HG03066 (cell line): ENCODE data around the gene PLSCR3.

ENCODE experiments used
- ATAC-seq: cut with Tn5 transposase; IDR thresholded peaks from one replicate; pipeline ENCODE4 v1.9.1; 2021; ENCODE audit warnings: low read depth; ENCODE audit not compliant: unreplicated experiment

PLSCR3 gene

GRCh38 chr17:7407485-7408251 lies 13.3 kb upstream of the PLSCR3 start, which contains the start of gene NLGN2:
NLGN2 (plus strand) TSS chr17:7407845; CDS start chr17:7408256, 411 bp downstream.
- no peak for ATAC-seq

GRCh38 chr17:7407082-7407481 lies 12.8 kb upstream of the PLSCR3 start:
- ATAC-seq = no peak

GRCh38 chr17:7406235-7406825 lies 12.0 kb upstream of the PLSCR3 start:
- ATAC-seq = no peak

GRCh38 chr17:7405350-7406234 lies 11.3 kb upstream of the PLSCR3 start:
- ATAC-seq = no peak

GRCh38 chr17:7404737-7405349 lies 10.5 kb upstream of the PLSCR3 start:
- peak; percentile 8 for ATAC-seq

GRCh38 chr17:7403977-7404736 lies 9.8 kb upstream of the PLSCR3 start, which contains the start of gene TMEM256:
TMEM256 (minus strand) TSS chr17:7404097; CDS start chr17:7404084, 13 bp downstream.
- ATAC-seq = peak; percentile 87

GRCh38 chr17:7403727-7403976 lies 9.3 kb upstream of the PLSCR3 start:
- peak; percentile 14 for ATAC-seq

- no peak for ATAC-seq
These were observed 8.9 kb upstream of the PLSCR3 start for GRCh38 chr17:7403043-7403726.

GRCh38 chr17:7398612-7399011 lies 4.3 kb upstream of the PLSCR3 start:
- no peak for ATAC-seq

GRCh38 chr17:7396147-7396546 lies 1.8 kb upstream of the PLSCR3 start:
- ATAC-seq = no peak

GRCh38 chr17:7393613-7394451 lies 493 bp downstream of the PLSCR3 start:
- ATAC-seq = peak; percentile 44

GRCh38 chr17:7392696-7393612 lies 1.4 kb downstream of the PLSCR3 start:
- ATAC-seq = no peak

- ATAC-seq = no peak
These were observed 3.0 kb downstream of the PLSCR3 start for GRCh38 chr17:7391307-7391706.

- ATAC-seq = no peak
These were observed 4.1 kb downstream of the PLSCR3 start for GRCh38 chr17:7389924-7390910.

- ATAC-seq = no peak
These were observed 5.5 kb downstream of the PLSCR3 start for GRCh38 chr17:7388856-7389255.

- ATAC-seq = no peak
These were observed 9.7 kb downstream of the PLSCR3 start for GRCh38 chr17:7384489-7385081.
